Activated T-cell treated with anti-CD3 and anti-CD28 coated beads, Interleukin-2, amount 50 U/mL, for 4 hours (primary cell): Measurements from ENCODE around the gene AHDC1. TPM values are rescaled to one million over a fixed set of nuclear protein-coding genes. Genes with fewer than 3 reads are reported as not detected.
"Not testable (repeated sequence)": the region's sequence is repeated elsewhere in the genome, so short reads cannot be mapped to it uniquely, and the experiment has no call there.

ENCODE experiments used
- ATAC-seq, 2 donors: fragments of 200-7000 bp; cut with Tn5 transposase; one replicate each; pipeline ENCODE4 v1.10.0; 2021
- DNase-seq: peaks from one replicate; pipeline ENCODE4 v3.0.0-alpha.2; 2020
- H3K27me3 Mint-ChIP-seq: one replicate; pipeline ENCODE4 v1.8.0; 2021; ENCODE audit warnings: low read depth, mixed read lengths
- H3K36me3 Mint-ChIP-seq: one replicate; pipeline ENCODE4 v1.8.0; 2022; ENCODE audit warnings: mixed read lengths; ENCODE audit not compliant: insufficient read depth
- H3K4me1 Mint-ChIP-seq: one replicate; pipeline ENCODE4 v1.8.0; 2021; ENCODE audit warnings: low read depth, mixed read lengths
- H3K4me3 Mint-ChIP-seq: one replicate; pipeline ENCODE4 v1.8.0; 2021; ENCODE audit warnings: mild to moderate bottlenecking, moderate library complexity, mixed read lengths
- H3K9me3 Mint-ChIP-seq: one replicate; pipeline ENCODE4 v1.8.0; 2021; ENCODE audit warnings: mixed read lengths
- total RNA-seq, 3 donors: library from RNA; stranded (reverse); gene quantifications; one replicate each; pipeline ENCODE4 v1.2.1, GENCODE V29; 2021

AHDC1 gene
- total RNA-seq, 3 donors from 2014 or later, result 7.6 to 9.4 (median 8.6) TPM

DNA sequence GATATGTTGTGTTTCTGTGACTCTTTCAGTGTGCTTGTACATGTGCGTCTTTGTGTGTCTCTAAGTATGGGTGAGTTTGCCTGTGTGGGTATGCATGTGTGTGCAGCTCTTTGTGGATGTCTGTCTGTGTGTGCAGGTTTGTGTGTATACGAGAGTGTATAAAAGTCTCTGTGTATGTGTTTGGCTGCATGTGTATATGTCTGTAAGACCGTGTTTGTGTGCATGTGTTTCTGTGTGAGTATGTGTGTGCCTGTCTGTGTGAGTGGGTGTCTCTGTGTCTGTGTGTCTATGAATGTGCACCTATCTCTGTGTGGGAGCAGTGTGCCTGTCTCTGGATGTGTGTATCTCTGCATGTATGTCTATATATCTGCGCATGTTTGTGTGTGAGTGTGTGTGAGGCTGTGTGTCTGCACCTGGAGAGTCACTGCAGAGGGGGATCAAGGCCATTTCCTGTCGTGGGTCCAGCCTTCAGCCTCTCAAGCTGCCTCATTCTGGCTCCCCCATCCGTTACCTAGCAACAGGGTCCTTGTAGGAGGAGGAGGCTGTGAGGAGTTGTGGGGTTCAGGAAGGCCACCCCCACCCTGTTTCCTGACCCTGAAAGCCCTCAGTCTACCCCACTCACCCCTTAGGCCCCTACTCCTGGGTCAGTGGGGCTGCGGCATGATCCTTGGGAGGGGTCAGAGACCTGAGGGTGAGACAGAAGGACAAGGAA is 20.7 kb upstream of the AHDC1 start:
- Mint-ChIP-seq H3K9me3 (no peaks in the 10 kb centered on the region), H3K4me3 (no peak overlapping the region), H3K36me3 (no peaks in the 10 kb centered on the region), H3K4me1 (peaks cover 31% of the 10 kb centered on the region), H3K27me3 (no peaks in the 10 kb centered on the region)
- peak in 1 of 2 donors; percentile 16 for ATAC-seq
- no peak for DNase-seq

- H3K27me3 Mint-ChIP-seq, result no peaks in the 10 kb centered on the region
- DNase-seq (no peak), ATAC-seq (no peak)
- no peaks in the 10 kb centered on the region for H3K36me3 Mint-ChIP-seq
- H3K9me3 Mint-ChIP-seq, result no peaks in the 10 kb centered on the region
- peaks cover 28% of the 10 kb centered on the region for H3K4me1 Mint-ChIP-seq
- no peak overlapping the region for H3K4me3 Mint-ChIP-seq
Observed at GRCh38 chr1:27623327-27624212, 19.6 kb upstream of the AHDC1 start.

DNA sequence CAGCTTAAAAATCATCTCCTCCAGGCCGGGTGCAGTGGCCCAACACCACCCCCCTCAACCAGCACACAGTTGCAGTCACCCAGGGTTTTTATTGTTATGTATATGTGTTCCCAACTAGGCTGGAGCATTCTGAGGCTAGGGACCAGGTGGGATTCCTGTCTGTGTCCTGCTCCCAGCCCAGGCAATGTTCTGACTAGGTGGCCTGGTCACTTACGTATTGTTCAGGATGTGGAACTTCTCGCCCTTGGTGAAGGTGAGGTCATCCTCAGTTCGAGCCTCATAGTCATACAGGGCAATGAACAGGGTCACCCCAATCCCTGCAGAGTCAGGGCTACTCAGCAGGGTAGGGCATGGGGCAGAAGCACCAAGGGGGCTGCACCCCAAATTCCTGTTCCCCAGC is 18.9 kb upstream of the AHDC1 start:
- ATAC-seq, result no peak
- no peaks in the 10 kb centered on the region for H3K27me3 Mint-ChIP-seq
- H3K9me3 Mint-ChIP-seq, result no peaks in the 10 kb centered on the region
- H3K4me1 Mint-ChIP-seq, result peaks cover 33% of the 10 kb centered on the region
- no peak overlapping the region for H3K4me3 Mint-ChIP-seq
- no peaks in the 10 kb centered on the region for H3K36me3 Mint-ChIP-seq
- no peak for DNase-seq

DNA sequence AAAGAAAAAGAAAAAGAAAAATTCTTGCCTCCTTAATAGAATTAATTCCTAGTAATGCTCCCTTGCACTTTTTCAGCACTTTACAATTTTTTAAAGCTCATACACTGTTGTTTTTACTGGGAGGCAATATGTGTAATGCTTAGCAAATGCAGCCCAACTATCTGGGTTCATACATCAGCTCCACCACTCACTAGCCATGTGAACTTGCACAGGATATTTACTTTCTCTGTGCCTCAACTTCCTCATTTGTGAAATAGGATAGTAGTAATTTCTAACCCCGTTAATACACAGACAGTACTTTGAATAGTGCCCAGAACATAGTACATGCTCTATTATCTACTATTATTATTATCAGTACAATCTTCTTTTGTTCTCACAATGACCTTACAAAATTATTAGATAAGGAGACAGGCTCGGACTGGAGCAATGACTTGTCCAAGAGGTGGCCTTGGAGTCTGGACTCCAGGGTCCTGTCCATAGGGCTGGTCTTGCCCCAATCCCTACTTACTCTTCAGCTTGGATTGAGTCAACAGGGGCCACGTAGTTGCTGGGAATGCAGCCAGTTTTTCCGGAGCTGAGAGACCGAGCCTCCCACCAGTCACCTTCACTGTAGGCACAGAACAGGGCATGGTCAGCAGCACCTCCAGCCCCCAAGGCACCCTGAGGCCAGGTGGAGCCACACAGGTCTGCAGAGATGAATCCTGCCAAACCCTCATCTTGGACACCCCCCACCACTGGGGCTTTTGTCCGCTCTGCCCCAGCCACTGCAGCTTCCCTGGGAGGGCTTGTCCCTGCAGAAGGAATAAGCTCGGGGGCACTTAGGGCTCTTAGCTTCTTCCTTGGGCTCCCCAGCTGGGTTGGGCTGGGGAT is 17.3 kb upstream of the AHDC1 start:
- no peaks in the 10 kb centered on the region for H3K36me3 Mint-ChIP-seq
- no peak overlapping the region for H3K4me3 Mint-ChIP-seq
- ATAC-seq, result no peak
- H3K9me3 Mint-ChIP-seq, result no peaks in the 10 kb centered on the region
- peaks cover 42% of the 10 kb centered on the region for H3K4me1 Mint-ChIP-seq
- DNase-seq, result no peak
- no peaks in the 10 kb centered on the region for H3K27me3 Mint-ChIP-seq

DNA sequence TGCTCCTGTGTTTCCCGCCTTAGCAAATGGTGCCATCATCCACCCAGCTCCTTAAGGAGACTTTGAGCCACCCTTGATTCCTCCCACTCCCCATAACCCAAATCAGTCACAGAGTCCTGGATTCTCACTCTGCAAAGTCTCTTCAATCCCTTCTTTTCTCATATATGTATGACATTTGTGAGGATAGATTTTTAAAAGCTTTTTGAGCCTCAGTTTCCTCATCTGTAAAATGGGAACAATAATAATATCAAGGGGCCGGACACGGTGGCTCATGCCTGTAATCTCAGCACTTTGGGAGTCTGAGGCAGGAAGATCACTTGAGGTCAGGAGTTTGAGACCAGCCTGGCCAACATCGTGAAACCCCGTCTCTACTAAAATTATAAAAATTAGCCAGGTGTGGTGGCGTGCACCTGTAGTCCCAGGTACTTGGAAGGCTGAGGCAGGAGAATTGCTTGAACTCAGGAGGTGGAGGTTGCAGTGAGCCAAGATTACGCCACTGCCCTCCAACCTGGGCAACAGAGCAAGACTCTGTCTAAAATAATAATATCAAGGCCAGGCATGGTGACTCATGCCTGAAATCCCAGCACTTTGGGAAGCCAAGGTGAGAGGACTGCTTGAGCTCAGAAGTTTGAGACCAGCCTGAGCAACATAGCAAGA is 16.0 kb upstream of the AHDC1 start:
- not testable (repeated sequence) for H3K4me3 Mint-ChIP-seq, H3K36me3 Mint-ChIP-seq, ATAC-seq, DNase-seq, H3K27me3 Mint-ChIP-seq, H3K9me3 Mint-ChIP-seq
- peaks cover 48% of the 10 kb centered on the region for H3K4me1 Mint-ChIP-seq

DNA sequence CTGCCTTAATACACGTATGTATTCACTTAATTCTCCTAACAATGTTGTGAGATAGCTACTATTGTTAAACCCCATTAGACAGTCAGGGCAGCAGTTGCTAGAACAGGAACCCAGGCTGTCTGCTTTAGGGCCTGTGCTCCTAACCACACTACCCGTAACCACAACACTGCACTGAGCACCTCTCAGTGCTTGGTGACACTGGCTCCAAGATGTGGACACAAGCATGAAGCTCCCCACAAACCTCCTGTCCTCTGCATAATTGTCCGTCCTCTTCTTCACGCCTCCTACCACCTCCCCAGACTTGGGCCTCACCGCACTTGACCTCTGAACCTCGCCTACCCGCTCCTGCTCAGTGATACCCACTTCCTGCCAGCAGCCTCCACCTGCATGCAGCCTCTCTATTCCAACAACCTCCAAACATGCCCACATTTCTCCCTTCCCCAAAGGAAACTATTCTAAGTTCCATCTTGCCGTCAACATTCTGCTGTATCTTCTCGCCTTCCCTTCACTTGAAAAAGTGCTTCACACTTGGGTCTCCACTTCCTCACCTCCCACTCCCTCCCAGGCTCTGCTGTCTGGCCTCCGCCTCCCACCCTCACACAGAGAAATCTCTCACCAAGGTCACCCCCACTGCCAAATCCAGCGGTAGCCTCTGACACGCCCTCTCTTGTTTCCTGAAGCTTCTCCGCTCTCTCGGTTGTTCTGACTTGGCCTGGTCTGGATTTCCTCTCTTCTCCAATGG is 14.6 kb upstream of the AHDC1 start:
- H3K9me3 Mint-ChIP-seq, result no peaks in the 10 kb centered on the region
- ATAC-seq (peak; percentile 74 to 81), DNase-seq (no peak)
- H3K4me1 Mint-ChIP-seq, result peaks cover 59% of the 10 kb centered on the region
- H3K27me3 Mint-ChIP-seq, result no peaks in the 10 kb centered on the region
- H3K4me3 Mint-ChIP-seq, result no peak overlapping the region
- H3K36me3 Mint-ChIP-seq, result no peaks in the 10 kb centered on the region

- Mint-ChIP-seq H3K27me3 (no peaks in the 10 kb centered on the region), H3K4me1 (peaks cover 60% of the 10 kb centered on the region), H3K9me3 (no peaks in the 10 kb centered on the region), H3K4me3 (no peak overlapping the region), H3K36me3 (no peaks in the 10 kb centered on the region)
- ATAC-seq (no peak), DNase-seq (no peak)
Observed at GRCh38 chr1:27617420-27617819, 13.5 kb upstream of the AHDC1 start.

GRCh38 chr1:27616441-27616840 is 12.5 kb upstream of the AHDC1 start:
- ATAC-seq, result no peak
- Mint-ChIP-seq H3K9me3 (no peaks in the 10 kb centered on the region), H3K4me1 (peaks cover 67% of the 10 kb centered on the region), H3K36me3 (peaks cover 2% of the 10 kb centered on the region), H3K4me3 (no peak overlapping the region), H3K27me3 (no peaks in the 10 kb centered on the region)
- DNase-seq, result no peak

DNA sequence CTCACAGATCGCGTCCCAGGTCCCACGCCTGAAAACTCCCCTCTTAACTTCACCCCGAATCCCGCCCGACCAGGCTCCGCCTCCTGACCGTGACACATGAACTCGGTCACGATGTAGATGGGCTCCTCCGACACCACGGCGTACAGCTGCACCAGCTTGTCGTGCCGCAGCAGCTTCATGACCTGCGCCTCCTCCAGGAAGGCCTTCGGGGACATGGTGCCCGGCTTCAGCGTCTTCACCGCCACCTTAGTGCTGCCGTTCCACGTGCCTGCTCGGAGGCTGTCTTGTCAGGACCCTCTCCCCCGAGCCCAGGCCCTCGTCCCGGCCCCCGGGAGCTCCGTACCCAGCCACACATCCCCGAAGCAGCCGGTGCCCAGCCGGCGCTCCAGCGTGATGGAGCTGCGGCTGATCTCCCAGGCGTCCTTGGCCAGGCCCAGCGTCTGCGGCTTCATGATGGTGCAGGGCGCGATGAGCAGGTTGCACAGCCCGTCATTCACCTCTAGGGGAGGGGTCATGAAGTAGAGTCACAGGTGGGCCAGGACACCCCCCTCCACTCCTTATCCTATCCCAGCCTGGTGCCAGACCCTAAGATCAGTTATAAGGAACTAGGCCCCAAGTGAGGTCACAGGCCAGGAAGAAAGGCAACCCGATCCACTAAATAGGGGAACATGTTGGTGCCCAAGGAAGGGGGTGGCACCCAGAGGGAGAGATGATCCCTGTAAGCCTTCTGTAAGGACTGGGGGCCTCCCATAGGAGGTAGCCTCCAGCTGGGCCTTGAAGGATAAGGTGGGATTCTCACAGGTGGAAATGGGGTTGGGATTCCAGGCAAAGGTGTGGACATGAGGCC is 11.6 kb upstream of the AHDC1 start:
- Mint-ChIP-seq H3K9me3 (no peaks in the 10 kb centered on the region), H3K4me3 (no peak overlapping the region), H3K4me1 (peaks cover 69% of the 10 kb centered on the region), H3K27me3 (no peaks in the 10 kb centered on the region), H3K36me3 (peaks cover 2% of the 10 kb centered on the region)
- ATAC-seq (no peak), DNase-seq (no peak)

DNA sequence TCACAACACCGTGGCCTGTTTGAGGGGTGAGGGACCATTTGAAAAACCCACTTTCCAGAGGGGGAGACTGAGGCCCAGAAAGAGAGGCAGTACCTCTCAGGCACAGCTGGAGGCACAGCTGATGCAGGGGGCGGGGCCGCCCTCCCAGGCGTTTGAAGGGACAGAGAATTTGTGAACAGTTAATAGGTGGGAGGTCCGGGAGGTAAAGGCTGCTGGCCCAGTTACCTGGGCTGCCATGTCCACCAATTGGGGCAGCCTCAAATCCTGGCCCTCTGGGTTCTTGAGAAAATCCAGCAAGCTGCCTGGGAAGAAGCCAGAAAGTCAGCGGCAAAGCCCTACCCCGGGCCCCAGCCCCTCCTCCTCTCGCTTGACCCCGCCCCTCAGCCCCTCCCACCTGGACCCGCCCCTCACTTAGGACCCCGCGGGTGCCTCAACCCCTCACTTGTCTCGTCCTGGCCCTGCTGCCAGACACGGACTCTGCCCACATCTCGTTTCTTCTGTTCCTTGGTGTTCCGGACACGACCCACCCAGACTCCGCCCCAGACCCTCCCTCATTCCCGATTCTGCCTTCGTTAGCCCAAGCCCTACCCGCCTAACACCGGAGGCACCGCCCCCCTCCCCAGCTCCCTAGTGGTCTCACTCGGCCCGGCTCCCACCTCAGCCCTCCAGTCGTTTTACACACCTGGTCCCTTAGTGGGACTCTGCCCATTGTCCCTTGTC is 10.8 kb upstream of the AHDC1 start:
- H3K36me3 Mint-ChIP-seq, result peaks cover 2% of the 10 kb centered on the region
- DNase-seq (no peak), ATAC-seq (no peak)
- no peak overlapping the region for H3K4me3 Mint-ChIP-seq
- peaks cover 67% of the 10 kb centered on the region for H3K4me1 Mint-ChIP-seq
- H3K9me3 Mint-ChIP-seq, result no peaks in the 10 kb centered on the region
- no peaks in the 10 kb centered on the region for H3K27me3 Mint-ChIP-seq

GRCh38 chr1:27614043-27614624 is 10.2 kb upstream of the AHDC1 start:
- H3K4me3 Mint-ChIP-seq, result no peak overlapping the region
- ATAC-seq (no peak), DNase-seq (no peak)
- peaks cover 62% of the 10 kb centered on the region for H3K4me1 Mint-ChIP-seq
- H3K36me3 Mint-ChIP-seq, result peaks cover 2% of the 10 kb centered on the region
- no peaks in the 10 kb centered on the region for H3K27me3 Mint-ChIP-seq
- H3K9me3 Mint-ChIP-seq, result no peaks in the 10 kb centered on the region

DNA sequence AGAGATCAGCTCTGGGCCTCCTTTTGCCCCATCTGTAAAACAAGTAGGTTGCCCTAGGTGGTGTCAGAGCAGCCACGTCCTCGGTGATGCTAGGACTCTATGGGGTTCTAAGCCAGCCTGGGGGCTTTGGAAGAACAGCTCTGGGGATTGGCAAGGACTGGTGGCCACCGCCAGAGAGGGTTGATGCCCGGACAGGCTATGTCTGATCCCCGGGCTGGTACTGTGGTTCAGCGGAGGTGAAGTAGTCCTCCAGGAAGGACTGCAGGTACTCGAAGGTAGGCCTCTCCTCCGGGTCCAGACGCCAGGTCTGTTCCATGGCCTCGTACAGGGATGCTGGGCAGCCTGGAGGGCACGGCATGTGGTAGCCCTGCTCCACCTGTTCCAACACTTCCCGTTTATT is 8.8 kb upstream of the AHDC1 start:
- Mint-ChIP-seq H3K4me3 (no peak overlapping the region), H3K4me1 (peaks cover 50% of the 10 kb centered on the region)

More for the DNA sequence above, 8.8 kb upstream of the AHDC1 start:
- DNase-seq, result no peak
- Mint-ChIP-seq H3K36me3 (peaks cover 2% of the 10 kb centered on the region), H3K9me3 (no peaks in the 10 kb centered on the region), H3K27me3 (no peaks in the 10 kb centered on the region)
- ATAC-seq, result no peak
